Measurements from ENCODE around the gene MOV10L1. TPM values are rescaled to one million over a fixed set of nuclear protein-coding genes. Genes with fewer than 3 reads are reported as not detected.

MOV10L1 gene
- total and polyA plus RNA-seq, 9 of the 15 experiments (the other 6 are each of a cell fraction or from before 2014, with no cell fraction given) = 0.06 to 0.43 (median 0.15) TPM

DNA sequence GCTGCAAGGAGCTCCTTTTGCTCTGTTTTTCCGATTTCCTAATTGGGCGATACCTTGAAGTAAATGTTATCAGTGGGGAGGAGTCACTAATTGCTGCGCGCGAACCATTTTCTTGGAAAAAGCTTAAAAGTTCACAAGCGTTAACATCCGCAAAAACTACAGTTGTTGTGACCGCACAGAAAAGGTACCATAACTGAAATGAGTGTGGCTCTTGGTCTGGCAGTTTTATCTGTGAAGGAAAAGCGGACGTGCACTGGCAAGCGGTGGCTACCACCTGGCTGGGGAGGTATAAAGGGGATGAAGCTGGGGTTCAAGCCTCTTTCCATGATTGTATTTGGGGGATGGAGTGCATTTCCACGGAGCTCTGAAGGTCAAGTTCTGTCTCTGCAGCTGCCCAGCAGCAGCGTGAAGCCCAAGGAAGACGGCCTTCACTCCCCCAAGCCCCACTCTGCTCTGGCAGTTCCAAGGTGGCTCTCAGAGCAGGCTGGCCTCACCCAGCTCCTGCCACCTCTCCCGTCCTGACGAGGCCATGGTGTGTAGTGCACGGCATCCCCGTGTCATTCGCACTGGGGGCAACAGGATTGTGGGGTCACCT, 27.5 kb downstream of the MOV10L1 start (continued):
- TF ChIP-seq ZNF175 (CRISPR knock-in tag; IDR thresholded peaks at IDR 0.05; ENCODE audit: low read depth) = no peak
- peak in 1 of 2 experiments; percentile 88; a peak in 2 of 4 replicates for TF ChIP-seq SRF (CRISPR knock-in tag; IDR thresholded peaks at IDR 0.05)
- TF ChIP-seq, protein P1, sequence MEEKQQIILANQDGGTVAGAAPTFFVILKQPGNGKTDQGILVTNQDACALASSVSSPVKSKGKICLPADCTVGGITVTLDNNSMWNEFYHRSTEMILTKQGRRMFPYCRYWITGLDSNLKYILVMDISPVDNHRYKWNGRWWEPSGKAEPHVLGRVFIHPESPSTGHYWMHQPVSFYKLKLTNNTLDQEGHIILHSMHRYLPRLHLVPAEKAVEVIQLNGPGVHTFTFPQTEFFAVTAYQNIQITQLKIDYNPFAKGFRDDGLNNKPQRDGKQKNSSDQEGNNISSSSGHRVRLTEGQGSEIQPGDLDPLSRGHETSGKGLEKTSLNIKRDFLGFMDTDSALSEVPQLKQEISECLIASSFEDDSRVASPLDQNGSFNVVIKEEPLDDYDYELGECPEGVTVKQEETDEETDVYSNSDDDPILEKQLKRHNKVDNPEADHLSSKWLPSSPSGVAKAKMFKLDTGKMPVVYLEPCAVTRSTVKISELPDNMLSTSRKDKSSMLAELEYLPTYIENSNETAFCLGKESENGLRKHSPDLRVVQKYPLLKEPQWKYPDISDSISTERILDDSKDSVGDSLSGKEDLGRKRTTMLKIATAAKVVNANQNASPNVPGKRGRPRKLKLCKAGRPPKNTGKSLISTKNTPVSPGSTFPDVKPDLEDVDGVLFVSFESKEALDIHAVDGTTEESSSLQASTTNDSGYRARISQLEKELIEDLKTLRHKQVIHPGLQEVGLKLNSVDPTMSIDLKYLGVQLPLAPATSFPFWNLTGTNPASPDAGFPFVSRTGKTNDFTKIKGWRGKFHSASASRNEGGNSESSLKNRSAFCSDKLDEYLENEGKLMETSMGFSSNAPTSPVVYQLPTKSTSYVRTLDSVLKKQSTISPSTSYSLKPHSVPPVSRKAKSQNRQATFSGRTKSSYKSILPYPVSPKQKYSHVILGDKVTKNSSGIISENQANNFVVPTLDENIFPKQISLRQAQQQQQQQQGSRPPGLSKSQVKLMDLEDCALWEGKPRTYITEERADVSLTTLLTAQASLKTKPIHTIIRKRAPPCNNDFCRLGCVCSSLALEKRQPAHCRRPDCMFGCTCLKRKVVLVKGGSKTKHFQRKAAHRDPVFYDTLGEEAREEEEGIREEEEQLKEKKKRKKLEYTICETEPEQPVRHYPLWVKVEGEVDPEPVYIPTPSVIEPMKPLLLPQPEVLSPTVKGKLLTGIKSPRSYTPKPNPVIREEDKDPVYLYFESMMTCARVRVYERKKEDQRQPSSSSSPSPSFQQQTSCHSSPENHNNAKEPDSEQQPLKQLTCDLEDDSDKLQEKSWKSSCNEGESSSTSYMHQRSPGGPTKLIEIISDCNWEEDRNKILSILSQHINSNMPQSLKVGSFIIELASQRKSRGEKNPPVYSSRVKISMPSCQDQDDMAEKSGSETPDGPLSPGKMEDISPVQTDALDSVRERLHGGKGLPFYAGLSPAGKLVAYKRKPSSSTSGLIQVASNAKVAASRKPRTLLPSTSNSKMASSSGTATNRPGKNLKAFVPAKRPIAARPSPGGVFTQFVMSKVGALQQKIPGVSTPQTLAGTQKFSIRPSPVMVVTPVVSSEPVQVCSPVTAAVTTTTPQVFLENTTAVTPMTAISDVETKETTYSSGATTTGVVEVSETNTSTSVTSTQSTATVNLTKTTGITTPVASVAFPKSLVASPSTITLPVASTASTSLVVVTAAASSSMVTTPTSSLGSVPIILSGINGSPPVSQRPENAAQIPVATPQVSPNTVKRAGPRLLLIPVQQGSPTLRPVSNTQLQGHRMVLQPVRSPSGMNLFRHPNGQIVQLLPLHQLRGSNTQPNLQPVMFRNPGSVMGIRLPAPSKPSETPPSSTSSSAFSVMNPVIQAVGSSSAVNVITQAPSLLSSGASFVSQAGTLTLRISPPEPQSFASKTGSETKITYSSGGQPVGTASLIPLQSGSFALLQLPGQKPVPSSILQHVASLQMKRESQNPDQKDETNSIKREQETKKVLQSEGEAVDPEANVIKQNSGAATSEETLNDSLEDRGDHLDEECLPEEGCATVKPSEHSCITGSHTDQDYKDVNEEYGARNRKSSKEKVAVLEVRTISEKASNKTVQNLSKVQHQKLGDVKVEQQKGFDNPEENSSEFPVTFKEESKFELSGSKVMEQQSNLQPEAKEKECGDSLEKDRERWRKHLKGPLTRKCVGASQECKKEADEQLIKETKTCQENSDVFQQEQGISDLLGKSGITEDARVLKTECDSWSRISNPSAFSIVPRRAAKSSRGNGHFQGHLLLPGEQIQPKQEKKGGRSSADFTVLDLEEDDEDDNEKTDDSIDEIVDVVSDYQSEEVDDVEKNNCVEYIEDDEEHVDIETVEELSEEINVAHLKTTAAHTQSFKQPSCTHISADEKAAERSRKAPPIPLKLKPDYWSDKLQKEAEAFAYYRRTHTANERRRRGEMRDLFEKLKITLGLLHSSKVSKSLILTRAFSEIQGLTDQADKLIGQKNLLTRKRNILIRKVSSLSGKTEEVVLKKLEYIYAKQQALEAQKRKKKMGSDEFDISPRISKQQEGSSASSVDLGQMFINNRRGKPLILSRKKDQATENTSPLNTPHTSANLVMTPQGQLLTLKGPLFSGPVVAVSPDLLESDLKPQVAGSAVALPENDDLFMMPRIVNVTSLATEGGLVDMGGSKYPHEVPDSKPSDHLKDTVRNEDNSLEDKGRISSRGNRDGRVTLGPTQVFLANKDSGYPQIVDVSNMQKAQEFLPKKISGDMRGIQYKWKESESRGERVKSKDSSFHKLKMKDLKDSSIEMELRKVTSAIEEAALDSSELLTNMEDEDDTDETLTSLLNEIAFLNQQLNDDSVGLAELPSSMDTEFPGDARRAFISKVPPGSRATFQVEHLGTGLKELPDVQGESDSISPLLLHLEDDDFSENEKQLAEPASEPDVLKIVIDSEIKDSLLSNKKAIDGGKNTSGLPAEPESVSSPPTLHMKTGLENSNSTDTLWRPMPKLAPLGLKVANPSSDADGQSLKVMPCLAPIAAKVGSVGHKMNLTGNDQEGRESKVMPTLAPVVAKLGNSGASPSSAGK (IDR thresholded peaks at IDR 0.05) = no peak
- TF ChIP-seq ZNF445 (CRISPR knock-in tag; IDR thresholded peaks at IDR 0.05; ENCODE audit: low read depth) = no peak
- TF ChIP-seq HDGF (IDR thresholded peaks at IDR 0.05) = no peak
- no peak for TF ChIP-seq ELF4 (CRISPR knock-in tag; IDR thresholded peaks at IDR 0.05)
- no peak for TF ChIP-seq COPS2 (conservative IDR thresholded peaks at IDR 0.05)
- TF ChIP-seq NCOA1 (IDR thresholded peaks at IDR 0.05; ENCODE audit: low read depth) = 0 out of 2 replicates have a peak, but pooled peaks have one; percentile 30
- TF ChIP-seq HDAC8 (tag; IDR thresholded peaks at IDR 0.05) = no peak
- TF ChIP-seq ZNF766 (CRISPR knock-in tag; conservative IDR thresholded peaks at IDR 0.05) = no peak
- TF ChIP-seq SAFB (IDR thresholded peaks at IDR 0.05; ENCODE audit: borderline replicate concordance, low read depth, low read length) = no peak
- peak; percentile 31; the same call in 1 of the 2 replicates for TF ChIP-seq JUND (IDR thresholded peaks at IDR 0.05; ENCODE audit: borderline replicate concordance, low read depth, low read length)
- TF ChIP-seq JUND (tag; IDR thresholded peaks at IDR 0.05; ENCODE audit: borderline replicate concordance, low read depth, low read length) = no peak; the same call in 2 of the 3 replicates

Data from K562 (cell line).